Activated gamma-delta T cell (primary cell): ENCODE results near the gene NECTIN2.
"Not testable (repeated sequence)": the region's sequence is repeated elsewhere in the genome, so short reads cannot be mapped to it uniquely, and the experiment has no call there.

Source experiments
- DNase-seq: peaks from one replicate; lab custom pipeline; 2025; lab: John Stamatoyannopoulos, UW

NECTIN2 gene

GRCh38 chr19:44851427-44851826 is 5.3 kb downstream of the NECTIN2 start:
- DNase-seq, result no peak

- no peak for DNase-seq
Measured at GRCh38 chr19:44855606-44856005, 9.5 kb downstream of the NECTIN2 start.

- DNase-seq, result no peak
Measured at GRCh38 chr19:44856421-44857083, 10.5 kb downstream of the NECTIN2 start.

- DNase-seq, result no peak
Measured at GRCh38 chr19:44857837-44858236, 11.7 kb downstream of the NECTIN2 start.

- not testable (repeated sequence) for DNase-seq
Measured at GRCh38 chr19:44861576-44861975, 15.5 kb downstream of the NECTIN2 start.

- no peak for DNase-seq
Measured at GRCh38 chr19:44863990-44864389, 17.9 kb downstream of the NECTIN2 start.

GRCh38 chr19:44865196-44865767 is 19.2 kb downstream of the NECTIN2 start:
- no peak for DNase-seq

GRCh38 chr19:44866664-44867063 is 20.6 kb downstream of the NECTIN2 start:
- DNase-seq, result no peak

- DNase-seq, result no peak
Measured at GRCh38 chr19:44867578-44867977, 21.5 kb downstream of the NECTIN2 start.

GRCh38 chr19:44869733-44870470 is 23.8 kb downstream of the NECTIN2 start:
- DNase-seq, result no peak

- DNase-seq, result no peak
Measured at GRCh38 chr19:44871809-44872208, 25.7 kb downstream of the NECTIN2 start.

GRCh38 chr19:44872661-44873060 is 26.6 kb downstream of the NECTIN2 start:
- DNase-seq, result no peak

- DNase-seq, result no peak
Measured at GRCh38 chr19:44874317-44874716, 28.2 kb downstream of the NECTIN2 start.

- no peak for DNase-seq
Measured at GRCh38 chr19:44875666-44876451, 29.8 kb downstream of the NECTIN2 start.

- no peak for DNase-seq
Measured at GRCh38 chr19:44876930-44877535, 30.9 kb downstream of the NECTIN2 start.

GRCh38 chr19:44878120-44878865 is 32.2 kb downstream of the NECTIN2 start:
- no peak for DNase-seq

GRCh38 chr19:44879309-44880065 is 33.4 kb downstream of the NECTIN2 start:
- no peak for DNase-seq

GRCh38 chr19:44882063-44882462 is 36.0 kb downstream of the NECTIN2 start:
- no peak for DNase-seq

- DNase-seq, result not testable (repeated sequence)
Measured at GRCh38 chr19:44882619-44883397, 36.7 kb downstream of the NECTIN2 start.

GRCh38 chr19:44883922-44884321 is 37.8 kb downstream of the NECTIN2 start:
- no peak for DNase-seq
